SU-DHL-6 (cell line): Measurements from ENCODE around the gene CENPB.

ENCODE experiments used
- CTCF ChIP-seq: fragments of 200-600 bp; sonication (generic); IDR thresholded peaks from one replicate; pipeline ENCODE4 v1.5.1; 2017; ENCODE audit warnings: antibody characterized with exemption, mild to moderate bottlenecking, low read length, moderate library complexity; ENCODE audit not compliant: insufficient read depth, poor library complexity, severe bottlenecking
- EZH2phosphoT487 ChIP-seq: fragments of 200-600 bp; sonication (generic), shearing (Covaris generic); conservative IDR thresholded peaks from 2 replicates; pipeline ENCODE4 v1.6.1; 2018; ENCODE audit warnings: mild to moderate bottlenecking, antibody characterized with exemption, low read length, moderate library complexity, mixed read lengths

DNA sequence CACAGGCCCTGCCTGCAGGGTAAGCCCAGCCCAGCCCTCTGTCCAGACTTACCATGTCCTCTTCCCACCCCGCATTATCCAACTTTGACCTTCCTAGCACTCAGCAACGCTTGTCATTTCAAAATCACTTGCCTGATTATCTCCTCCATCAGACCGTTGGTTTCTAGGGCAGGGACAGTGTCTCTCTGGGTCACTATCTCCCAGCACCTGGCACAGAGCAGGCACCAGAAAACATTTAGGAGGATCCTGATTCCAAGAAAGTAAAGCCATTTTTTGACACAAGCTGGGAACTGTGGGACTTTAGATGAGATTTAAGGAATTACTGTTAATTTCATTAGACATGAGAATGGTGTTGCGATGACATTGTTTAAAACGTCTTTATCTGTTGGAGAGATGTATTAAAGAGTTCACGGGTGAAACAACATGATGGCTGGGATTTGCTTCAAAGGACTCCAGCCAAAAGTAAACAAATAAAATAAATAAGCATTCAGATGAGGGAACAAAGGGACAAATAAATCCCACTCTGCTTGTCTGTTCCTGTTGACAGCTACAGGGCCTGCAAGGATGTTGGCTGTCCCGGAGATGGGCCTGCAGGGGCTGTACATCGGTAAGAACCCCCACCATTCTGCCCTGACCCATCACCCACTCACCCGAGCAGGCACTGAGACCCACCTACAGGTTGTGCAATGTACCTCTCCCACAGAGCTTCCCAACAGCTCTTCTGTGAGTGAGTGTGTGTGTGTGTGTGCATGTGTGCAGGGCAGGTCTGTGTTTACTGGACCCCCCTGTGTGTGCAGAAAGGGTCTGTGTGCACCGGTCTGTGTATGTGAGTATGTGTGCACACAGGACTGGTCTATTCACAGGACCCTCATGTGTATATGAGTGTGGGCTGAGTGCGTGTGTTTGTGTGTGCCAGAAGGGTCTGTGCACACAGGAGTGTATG, 48.2 kb downstream of the CENPB start:
- TF ChIP-seq CTCF (no peak), EZH2phosphoT487 (no peak)
